ENCODE results near the gene KIF6.

Gene KIF6

GRCh38 chr6:39339868-39340550 lies 385.2 kb downstream of the KIF6 start:
- DNase-seq: no peak

- no peak for DNase-seq
Measured at GRCh38 chr6:39339096-39339867, 385.9 kb downstream of the KIF6 start.

DNA sequence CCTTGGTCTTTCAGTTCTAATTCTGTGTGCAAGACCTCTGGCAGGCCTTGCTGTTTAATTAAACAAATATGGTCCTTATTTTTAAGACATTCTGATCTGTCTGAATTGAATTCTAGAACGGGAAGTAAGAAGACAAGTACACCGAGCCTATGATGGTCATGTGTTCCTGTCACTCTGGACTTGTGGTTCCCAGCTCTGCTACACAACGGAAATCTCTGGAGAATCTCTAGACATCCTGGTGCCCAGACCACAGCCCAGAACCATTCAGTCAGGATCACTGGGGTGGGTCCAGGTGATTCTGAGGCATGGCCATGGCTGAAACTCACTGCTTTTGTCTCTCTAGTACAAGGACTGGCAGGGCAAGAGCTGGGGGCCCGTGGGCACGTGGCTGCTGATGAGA lies 386.8 kb downstream of the KIF6 start:
- no peak for DNase-seq

GRCh38 chr6:39335780-39336545 lies 389.2 kb downstream of the KIF6 start:
- peak; percentile 14 for DNase-seq

DNA sequence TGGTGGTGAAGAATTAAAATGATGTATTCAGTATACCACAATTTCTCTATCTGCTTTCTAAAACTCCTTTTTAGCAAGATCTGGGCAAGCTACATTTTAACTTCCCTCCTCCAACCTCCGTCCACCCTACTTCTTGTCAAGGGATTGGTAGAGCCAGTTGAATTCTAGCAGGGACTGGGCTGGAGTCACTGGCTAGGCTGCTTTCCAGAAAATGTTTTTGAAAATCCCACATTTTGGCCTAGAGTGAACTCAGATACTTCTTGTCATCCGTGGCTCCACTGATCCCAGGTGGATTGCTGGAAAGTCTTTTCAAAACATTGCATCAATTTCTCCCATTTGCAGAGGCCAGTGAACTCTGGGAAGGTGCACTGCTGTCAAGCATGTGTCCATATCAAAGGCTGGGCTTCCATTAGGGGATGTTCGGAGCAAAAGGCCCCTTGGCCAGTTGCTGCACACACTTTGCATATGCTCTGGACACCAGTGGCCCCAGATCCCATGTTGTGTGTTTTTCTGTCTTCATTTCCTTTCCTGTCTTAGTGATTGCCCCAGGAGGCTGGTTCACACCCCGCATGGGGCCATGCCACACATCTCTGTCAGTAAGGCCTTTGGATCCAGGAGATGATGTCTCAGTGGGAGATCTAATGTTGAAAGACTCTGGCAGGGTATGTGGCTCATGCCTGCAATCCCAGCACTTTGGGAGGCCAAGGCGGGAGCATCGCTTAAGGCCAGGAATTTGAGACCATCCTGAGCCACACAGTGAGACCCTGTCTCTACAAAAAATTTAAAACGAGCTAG lies 391.4 kb downstream of the KIF6 start:
- no peak for DNase-seq

DNA sequence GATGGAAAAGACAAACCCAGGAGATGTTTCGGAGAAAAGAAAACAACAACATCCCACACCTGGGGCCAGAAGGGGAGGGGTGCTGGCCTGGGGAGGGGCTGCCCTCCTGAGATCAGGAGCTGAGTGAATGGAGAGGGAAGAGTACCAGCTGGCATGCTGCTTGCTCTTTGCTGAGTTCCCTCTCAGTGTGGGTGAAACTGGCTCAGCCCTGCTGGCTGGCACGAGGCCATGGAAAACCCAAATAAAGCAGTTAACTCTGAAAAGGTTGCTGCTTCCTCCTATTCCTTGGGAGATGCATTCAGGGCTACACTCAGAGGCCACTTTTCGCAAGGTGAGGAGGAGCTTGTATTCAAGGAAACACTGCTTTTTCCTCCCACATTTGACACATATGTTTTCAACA lies 394.7 kb downstream of the KIF6 start:
- DNase-seq: no peak

- DNase-seq: no peak
Measured at GRCh38 chr6:39330057-39330456, 395.2 kb downstream of the KIF6 start.

DNA sequence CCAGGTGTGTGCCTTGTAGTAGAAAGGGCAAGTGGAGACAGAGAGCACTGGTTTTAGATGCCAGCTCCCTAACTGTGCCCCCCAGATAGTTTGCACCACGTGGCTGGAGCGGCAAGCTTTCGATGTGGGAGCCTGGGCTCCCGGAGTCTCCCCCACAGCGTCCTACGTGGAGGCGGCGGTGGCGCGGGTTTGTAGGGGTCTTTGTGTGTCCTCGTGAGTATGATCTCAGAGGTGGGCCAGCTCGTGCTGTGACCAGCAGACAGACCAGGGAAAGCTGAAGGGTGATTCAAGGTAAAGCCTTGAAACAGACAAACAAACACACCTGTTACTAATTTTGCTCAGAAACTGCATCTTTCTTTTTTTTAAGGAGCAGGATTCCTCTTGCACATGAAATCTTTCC lies 397.1 kb downstream of the KIF6 start:
- DNase-seq: no peak

DNA sequence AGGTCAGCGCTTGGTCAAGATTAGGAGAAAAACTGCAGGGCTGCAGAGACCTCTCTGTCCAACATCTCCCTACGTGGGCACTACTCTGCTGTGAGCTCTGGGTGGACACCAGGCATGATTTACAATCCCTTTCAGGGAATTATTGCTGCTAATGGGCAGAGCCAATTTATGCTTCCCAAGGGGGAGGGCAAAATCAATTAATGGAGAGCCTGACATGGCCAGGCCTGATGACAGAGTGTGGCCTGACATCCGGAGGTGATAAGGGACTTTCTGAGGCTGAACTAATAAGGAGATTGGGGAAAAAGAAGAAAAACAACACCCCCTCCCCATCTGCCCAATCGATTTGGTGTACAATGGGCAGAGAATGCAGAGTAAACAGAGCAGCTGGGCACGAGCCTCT lies 397.7 kb downstream of the KIF6 start:
- DNase-seq: no peak

DNA sequence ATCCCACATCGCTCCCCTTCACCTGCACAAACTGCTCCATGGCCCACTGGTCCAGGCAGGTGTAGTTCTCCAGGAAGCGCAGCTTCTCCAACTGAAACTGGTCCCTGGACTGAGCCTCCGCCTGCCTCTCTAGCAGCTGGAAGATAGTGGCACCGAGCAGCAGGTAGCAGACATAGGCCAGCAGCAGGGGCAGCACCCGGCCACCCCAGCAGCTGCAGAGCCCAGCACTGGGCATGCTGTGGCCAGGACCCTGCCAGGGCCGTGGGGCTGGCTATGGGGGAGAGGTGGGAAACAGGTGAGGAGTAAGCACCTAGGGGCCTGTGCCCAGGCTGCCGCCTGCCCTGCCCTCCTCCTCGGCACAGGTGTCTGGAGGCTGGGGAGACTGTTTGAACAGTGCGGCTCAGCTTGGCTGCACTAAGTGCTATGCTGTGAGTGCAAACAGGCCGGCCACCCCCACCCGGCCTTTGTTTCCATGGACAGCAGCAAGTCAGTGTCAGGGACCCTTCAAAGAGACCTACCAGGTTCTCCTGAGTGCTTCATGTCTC lies 402.8 kb downstream of the KIF6 start, which contains the start of gene KCNK16:
Gene KCNK16, minus strand, starts transcription at position 397 of the 545 bp plus-strand sequence. Its CDS starts 162 bp downstream, at position 235.
- no peak for DNase-seq

DNA sequence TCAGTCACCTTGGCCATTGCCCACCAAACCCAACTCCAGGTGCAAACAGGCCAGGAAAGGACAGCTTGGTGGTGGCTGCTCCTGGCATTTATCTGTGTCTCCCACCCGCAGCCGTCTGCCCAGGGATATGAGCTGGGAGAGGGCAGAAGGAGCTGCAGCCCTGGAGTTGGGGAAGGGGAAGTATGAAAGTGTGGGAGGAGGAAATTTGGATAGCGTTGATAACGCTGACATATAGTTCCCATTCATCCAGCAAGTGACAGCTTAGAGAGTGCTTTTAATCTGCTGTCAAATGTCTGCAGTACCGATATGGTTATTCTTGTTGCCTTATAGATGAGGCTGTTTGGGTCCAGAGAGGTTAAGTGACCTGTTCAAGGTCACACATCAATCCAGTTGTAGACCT lies 403.4 kb downstream of the KIF6 start:
- DNase-seq: no peak

- DNase-seq: no peak
Measured at GRCh38 chr6:39320363-39320984, 404.7 kb downstream of the KIF6 start.

- no peak for DNase-seq
Measured at GRCh38 chr6:39319621-39320362, 405.4 kb downstream of the KIF6 start.

- DNase-seq: no peak
Measured at GRCh38 chr6:39317256-39317655, 408.0 kb downstream of the KIF6 start.

- no peak for DNase-seq
Measured at GRCh38 chr6:39314273-39314795, 410.9 kb downstream of the KIF6 start, which contains the start of gene KCNK17. TSS of gene KCNK17 (minus strand) at chr6:39314419. CDS start at chr6:39314320, 99 bp downstream.

DNA sequence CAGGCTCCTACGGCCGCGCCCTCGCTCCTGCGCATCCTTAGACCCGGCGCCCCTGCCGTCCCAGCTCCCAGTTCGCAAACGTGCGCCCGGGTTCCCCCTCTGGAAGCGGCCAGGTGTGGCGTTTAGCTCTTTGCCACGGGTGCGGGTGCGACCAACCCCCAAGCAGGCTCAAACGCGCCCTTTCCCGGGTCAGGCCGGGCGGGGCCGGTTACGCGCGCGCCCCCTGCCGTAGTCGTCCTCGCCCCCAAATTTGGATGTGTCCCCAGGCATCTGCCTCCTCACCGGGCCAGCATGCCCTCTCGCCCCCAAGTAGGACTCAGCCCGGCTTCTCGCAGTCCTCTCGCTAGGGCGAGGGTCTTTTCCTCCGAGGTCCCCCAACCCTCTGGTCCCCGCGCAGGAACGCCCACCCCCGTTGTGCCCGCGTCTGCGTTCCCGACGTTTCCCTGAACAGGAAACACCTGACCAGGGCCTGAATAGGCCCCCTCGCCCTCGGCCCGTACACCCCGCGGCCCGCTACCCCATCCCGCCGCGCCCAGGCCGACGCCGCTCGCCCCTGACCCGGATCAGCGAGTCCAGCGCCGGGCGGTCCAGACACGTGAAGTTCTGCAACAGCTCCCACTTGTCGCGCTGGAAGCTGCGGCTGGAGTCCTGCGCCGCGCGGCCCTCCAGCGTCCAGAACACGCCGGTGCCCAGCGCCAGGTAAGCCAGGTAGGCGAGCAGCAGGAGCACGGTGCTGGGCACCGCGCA lies 411.5 kb downstream of the KIF6 start:
- no peak for DNase-seq

- DNase-seq: no peak
Measured at GRCh38 chr6:39312912-39313525, 412.2 kb downstream of the KIF6 start.

DNA sequence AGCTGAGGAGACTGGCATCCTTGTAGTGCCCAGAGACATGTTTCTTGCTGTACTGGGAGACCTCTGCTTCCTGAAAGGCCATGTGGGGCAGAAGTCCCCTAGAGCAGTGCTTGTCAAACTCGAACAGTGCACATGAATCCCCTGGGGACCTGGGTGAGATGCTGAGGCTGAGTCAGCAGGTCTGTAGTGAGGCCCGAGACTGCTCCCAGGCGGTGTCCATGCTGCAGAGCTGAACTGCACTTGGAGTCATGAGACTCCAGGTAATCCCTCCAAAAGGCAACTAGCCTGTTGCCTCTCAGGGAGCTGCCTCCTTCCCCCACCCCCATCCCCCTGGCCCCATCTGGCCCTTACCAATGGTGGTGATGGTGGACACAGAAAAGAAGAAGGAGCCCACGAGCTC lies 414.7 kb downstream of the KIF6 start:
- no peak for DNase-seq

DNA sequence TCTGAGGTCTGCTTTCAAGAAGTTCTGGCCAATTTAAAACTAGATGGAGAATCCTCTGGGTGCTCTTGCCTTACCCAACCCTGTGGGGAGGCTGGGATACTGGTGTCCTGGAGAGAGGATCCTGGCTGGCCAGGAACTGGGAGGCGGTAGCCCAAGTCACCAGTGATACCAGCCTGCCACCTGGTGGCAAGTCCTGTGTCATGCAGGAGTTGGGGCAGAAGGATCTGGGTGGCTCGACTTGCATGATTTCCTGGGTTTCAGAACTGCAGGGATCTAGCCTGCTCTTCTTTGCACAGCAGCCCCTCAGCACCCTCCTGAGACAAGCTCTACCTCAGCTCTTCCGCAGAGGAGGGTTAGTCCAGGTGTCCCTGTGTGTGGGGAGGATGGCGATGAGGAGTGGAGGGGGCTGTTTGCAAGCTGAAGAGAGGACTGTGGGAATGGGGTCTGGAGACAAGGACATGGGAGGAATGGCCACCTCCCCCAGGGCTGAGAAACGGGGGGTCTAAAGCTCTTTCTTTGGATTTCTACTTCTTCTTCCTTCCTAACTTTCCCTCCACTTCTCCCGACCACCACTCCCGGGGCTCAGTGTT lies 415.2 kb downstream of the KIF6 start:
- peak; percentile 65 for DNase-seq
